ENCODE measurements around the gene OSM. TPM values are rescaled to one million over a fixed set of nuclear protein-coding genes. Genes with fewer than 3 reads are reported as not detected.
A peak's percentile ranks its signal among the peaks of the same experiment; 100 is the strongest.

Gene OSM
- total RNA-seq, 1 donor from 2014 or later: not detected

GRCh38 chr22:30260682-30261081 lies 6.0 kb downstream of the OSM start:
- Mint-ChIP-seq H3K27ac (ENCODE audit: unreplicated experiment) (no peak overlapping the region), H3K4me3 (ENCODE audit: unreplicated experiment) (no peak overlapping the region), H3K9me3 (ENCODE audit: unreplicated experiment) (no peaks in the 10 kb centered on the region), H3K27me3 (ENCODE audit: unreplicated experiment) (peaks cover 8% of the 10 kb centered on the region), H3K36me3 (ENCODE audit: low read depth, unreplicated experiment) (no peaks in the 10 kb centered on the region), H3K4me1 (ENCODE audit: unreplicated experiment) (no peaks in the 10 kb centered on the region)
- no peak for DNase-seq (ENCODE audit: low spot score)
- TF ChIP-seq, protein P1, sequence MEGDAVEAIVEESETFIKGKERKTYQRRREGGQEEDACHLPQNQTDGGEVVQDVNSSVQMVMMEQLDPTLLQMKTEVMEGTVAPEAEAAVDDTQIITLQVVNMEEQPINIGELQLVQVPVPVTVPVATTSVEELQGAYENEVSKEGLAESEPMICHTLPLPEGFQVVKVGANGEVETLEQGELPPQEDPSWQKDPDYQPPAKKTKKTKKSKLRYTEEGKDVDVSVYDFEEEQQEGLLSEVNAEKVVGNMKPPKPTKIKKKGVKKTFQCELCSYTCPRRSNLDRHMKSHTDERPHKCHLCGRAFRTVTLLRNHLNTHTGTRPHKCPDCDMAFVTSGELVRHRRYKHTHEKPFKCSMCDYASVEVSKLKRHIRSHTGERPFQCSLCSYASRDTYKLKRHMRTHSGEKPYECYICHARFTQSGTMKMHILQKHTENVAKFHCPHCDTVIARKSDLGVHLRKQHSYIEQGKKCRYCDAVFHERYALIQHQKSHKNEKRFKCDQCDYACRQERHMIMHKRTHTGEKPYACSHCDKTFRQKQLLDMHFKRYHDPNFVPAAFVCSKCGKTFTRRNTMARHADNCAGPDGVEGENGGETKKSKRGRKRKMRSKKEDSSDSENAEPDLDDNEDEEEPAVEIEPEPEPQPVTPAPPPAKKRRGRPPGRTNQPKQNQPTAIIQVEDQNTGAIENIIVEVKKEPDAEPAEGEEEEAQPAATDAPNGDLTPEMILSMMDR (IDR thresholded peaks at IDR 0.05; ENCODE audit: unreplicated experiment): no peak

DNA sequence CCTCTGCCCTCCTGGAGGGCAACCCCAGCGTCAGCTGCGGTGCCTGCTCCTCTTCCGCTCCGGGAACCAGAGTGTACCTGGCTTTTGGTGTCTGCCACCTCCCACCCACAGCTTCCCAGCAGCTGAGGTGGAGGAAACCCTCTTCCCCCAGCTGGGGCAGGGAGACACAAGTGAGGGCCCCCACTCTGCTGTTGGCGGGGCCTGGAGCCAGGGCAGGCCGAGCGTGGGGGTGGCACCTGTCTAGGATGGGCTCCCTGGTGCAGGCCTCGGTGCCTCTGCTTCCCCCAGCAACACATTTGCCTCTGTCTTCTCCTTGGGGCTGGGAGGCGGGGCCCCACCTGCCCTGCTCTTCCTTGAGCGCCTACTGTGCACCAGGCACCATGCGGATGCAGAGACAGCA lies 6.4 kb downstream of the OSM start:
- Mint-ChIP-seq H3K36me3 (ENCODE audit: low read depth, unreplicated experiment) (no peaks in the 10 kb centered on the region), H3K4me1 (ENCODE audit: unreplicated experiment) (no peaks in the 10 kb centered on the region), H3K9me3 (ENCODE audit: unreplicated experiment) (no peaks in the 10 kb centered on the region), H3K27me3 (ENCODE audit: unreplicated experiment) (peaks cover 7% of the 10 kb centered on the region), H3K27ac (ENCODE audit: unreplicated experiment) (no peak overlapping the region), H3K4me3 (ENCODE audit: unreplicated experiment) (no peak overlapping the region)
- TF ChIP-seq, protein P1 (IDR thresholded peaks at IDR 0.05; ENCODE audit: unreplicated experiment): no peak
- DNase-seq (ENCODE audit: low spot score): no peak

DNA sequence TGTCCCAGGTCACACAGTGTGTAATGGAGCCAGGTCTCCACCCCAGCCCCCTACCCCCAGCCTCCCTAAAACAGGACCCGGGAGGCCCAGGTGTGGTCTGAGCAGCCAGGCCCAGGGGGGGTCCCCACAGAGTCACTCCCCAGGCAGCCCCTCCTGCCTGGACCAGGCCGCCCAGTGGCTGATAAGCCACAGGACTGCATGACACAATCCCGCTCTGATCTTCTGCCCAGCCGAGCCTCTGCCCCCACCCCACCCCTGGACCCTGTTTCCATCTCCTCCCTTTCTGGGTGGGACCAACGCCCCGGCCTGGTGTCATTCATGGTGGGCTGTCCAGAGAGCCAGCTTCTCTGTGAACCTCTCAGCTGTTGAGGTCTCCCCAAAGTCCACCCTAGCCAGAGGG lies 12.3 kb downstream of the OSM start:
- Mint-ChIP-seq H3K4me3 (ENCODE audit: unreplicated experiment) (no peak overlapping the region), H3K27ac (ENCODE audit: unreplicated experiment) (no peak overlapping the region), H3K36me3 (ENCODE audit: low read depth, unreplicated experiment) (no peaks in the 10 kb centered on the region), H3K4me1 (ENCODE audit: unreplicated experiment) (peaks cover 11% of the 10 kb centered on the region), H3K27me3 (ENCODE audit: unreplicated experiment) (peaks cover 8% of the 10 kb centered on the region), H3K9me3 (ENCODE audit: unreplicated experiment) (no peaks in the 10 kb centered on the region)
- TF ChIP-seq, protein P1 (IDR thresholded peaks at IDR 0.05; ENCODE audit: unreplicated experiment): no peak
- DNase-seq (ENCODE audit: low spot score): no peak

DNA sequence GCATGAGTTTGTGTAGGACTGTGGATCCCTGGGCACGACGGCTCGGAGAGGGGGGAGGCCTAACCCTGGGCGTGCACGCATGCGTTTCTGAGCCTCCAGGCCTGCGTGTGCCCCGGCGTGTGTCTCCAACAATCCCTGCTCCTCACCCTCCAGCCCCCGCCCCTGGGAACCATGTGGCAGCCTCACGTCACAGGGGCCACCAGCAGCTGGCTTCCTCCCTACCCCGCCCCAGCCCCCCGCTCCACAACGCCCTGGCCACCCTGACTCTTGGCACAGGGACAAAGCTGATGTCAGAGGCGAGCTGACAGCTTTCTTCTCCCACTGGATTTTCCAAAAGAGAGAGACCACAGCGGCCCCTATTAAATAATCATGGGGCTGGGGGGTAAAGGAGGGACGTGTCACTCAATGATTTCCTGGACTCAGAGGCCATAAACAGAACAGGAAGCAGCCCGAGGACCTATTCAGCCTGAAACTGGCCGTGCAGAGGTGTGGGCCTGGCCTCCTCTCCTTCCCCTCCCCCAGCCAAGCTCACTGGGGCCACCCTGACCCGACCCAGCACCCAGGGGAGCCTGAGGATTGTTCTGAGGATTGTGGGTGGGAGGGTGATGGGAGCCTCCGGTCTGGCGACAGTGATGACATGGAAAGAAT lies 13.3 kb downstream of the OSM start:
- Mint-ChIP-seq H3K36me3 (ENCODE audit: low read depth, unreplicated experiment) (no peaks in the 10 kb centered on the region), H3K4me3 (ENCODE audit: unreplicated experiment) (no peak overlapping the region), H3K9me3 (ENCODE audit: unreplicated experiment) (no peaks in the 10 kb centered on the region), H3K27me3 (ENCODE audit: unreplicated experiment) (peaks cover 12% of the 10 kb centered on the region), H3K27ac (ENCODE audit: unreplicated experiment) (no peak overlapping the region), H3K4me1 (ENCODE audit: unreplicated experiment) (peaks cover 11% of the 10 kb centered on the region)
- DNase-seq (ENCODE audit: low spot score): no peak
- TF ChIP-seq, protein P1 (IDR thresholded peaks at IDR 0.05; ENCODE audit: unreplicated experiment): no peak

GRCh38 chr22:30252411-30253204 lies 14.0 kb downstream of the OSM start:
- Mint-ChIP-seq H3K9me3 (ENCODE audit: unreplicated experiment) (no peaks in the 10 kb centered on the region), H3K4me1 (ENCODE audit: unreplicated experiment) (peaks cover 11% of the 10 kb centered on the region), H3K36me3 (ENCODE audit: low read depth, unreplicated experiment) (no peaks in the 10 kb centered on the region), H3K27me3 (ENCODE audit: unreplicated experiment) (peaks cover 12% of the 10 kb centered on the region), H3K4me3 (ENCODE audit: unreplicated experiment) (no peak overlapping the region), H3K27ac (ENCODE audit: unreplicated experiment) (peak overlapping the region; percentile 7)
- TF ChIP-seq, protein P1 (IDR thresholded peaks at IDR 0.05; ENCODE audit: unreplicated experiment): no peak
- DNase-seq (ENCODE audit: low spot score): no peak

Measured in endothelial cell (in vitro differentiated cells).